H1 (cell line): ENCODE data around the gene ST14. TPM values are rescaled to one million over a fixed set of nuclear protein-coding genes. Genes with fewer than 3 reads are reported as not detected.

Experiments
- CTCF ChIA-PET: fragments of 300-600 bp; sonication (Branson Sonifier 250); formaldehyde crosslinking; loops from one replicate; lab custom pipeline; 2021; ENCODE audit not compliant: partially characterized antibody; lab: Charles Lee
- POLR2A ChIA-PET: fragments of 300-600 bp; sonication (Branson Sonifier 250); formaldehyde crosslinking; loops from one replicate; lab custom pipeline; 2021; ENCODE audit warnings: inconsistent platforms; ENCODE audit not compliant: partially characterized antibody; lab: Charles Lee
- DNase-seq, 2 experiments: peaks; one replicate each; pipeline versions ENCODE4 v3.0.0 to v3.0.0-alpha.2; 2010 to 2022; ENCODE audit warnings: low spot score in 2 of 2, low read depth in 1 of 2, mixed read lengths in 1 of 2
- FAIRE-seq: peaks from 2 replicates; lab custom pipeline; 2011; peaks lifted over from hg19 to GRCh38; lab: Jason Lieb, UNC
- H2AFZ ChIP-seq: 2 replicates; pipeline ENCODE4 v1.8.1; 2012; ENCODE audit warnings: low read length, inconsistent platforms
- H2AK5ac ChIP-seq: 2 replicates; pipeline ENCODE4 v1.6.1; 2013; ENCODE audit warnings: low read depth, low read length
- H2BK120ac ChIP-seq: replicated peaks from 2 replicates; pipeline ENCODE3; 2013; ENCODE audit warnings: low read depth, low read length, inconsistent platforms
- H2BK12ac ChIP-seq: 2 replicates; pipeline ENCODE4 v1.6.1; 2013; ENCODE audit warnings: low read depth, low read length
- H2BK15ac ChIP-seq: 2 replicates; pipeline ENCODE4 v1.6.1; 2013; ENCODE audit warnings: low read length
- H2BK20ac ChIP-seq: 2 replicates; pipeline ENCODE4 v1.6.1; 2013; ENCODE audit warnings: low read length
- H2BK5ac ChIP-seq: 2 replicates; pipeline ENCODE4 v1.6.1; 2013; ENCODE audit warnings: low read depth, low read length
- H3K14ac ChIP-seq: 2 replicates; pipeline ENCODE4 v1.6.1; 2013; ENCODE audit warnings: inconsistent platforms; ENCODE audit not compliant: insufficient read length
- H3K18ac ChIP-seq: 2 replicates; pipeline ENCODE4 v1.6.1; 2013; ENCODE audit warnings: low read length; ENCODE audit errors: extremely low read depth
- H3K23ac ChIP-seq: 2 replicates; pipeline ENCODE4 v1.6.1; 2013; ENCODE audit warnings: inconsistent platforms; ENCODE audit not compliant: insufficient read length
- H3K23me2 ChIP-seq: 2 replicates; pipeline ENCODE4 v1.6.1; 2013; ENCODE audit warnings: low read depth, low read length
- H3K27ac ChIP-seq: 2 replicates; pipeline ENCODE4 v1.6.1; 2011; ENCODE audit warnings: low read depth, low read length, inconsistent platforms
- H3K27me3 ChIP-seq, 4 experiments: replicated peaks in 1 of 4; 1 replicate in 1 of 4; 2 replicates in 3 of 4; pipeline versions ENCODE4 v1.6.1 to v1.8.1; 2011 to 2013; ENCODE audit warnings: low read length in 3 of 4, mild to moderate bottlenecking in 3 of 4, inconsistent platforms in 2 of 4, mixed read lengths in 2 of 4, moderate library complexity in 1 of 4; ENCODE audit not compliant: control insufficient read depth in 3 of 4, insufficient read depth in 3 of 4; ENCODE audit errors: extremely low read depth in 1 of 4
- H3K36me3 ChIP-seq, 4 experiments: 2 replicates each; pipeline versions ENCODE4 v1.6.1 to v1.8.1; 2011 to 2013; ENCODE audit warnings: mild to moderate bottlenecking in 4 of 4, low read length in 3 of 4, moderate library complexity in 2 of 4, control low read depth in 1 of 4, inconsistent platforms in 1 of 4; ENCODE audit not compliant: insufficient read depth in 4 of 4, control insufficient read depth in 2 of 4
- H3K4ac ChIP-seq: replicated peaks from 2 replicates; pipeline ENCODE3; 2013; ENCODE audit warnings: low read length, low read depth, mixed read lengths, inconsistent platforms; ENCODE audit not compliant: insufficient read length
- H3K4me1 ChIP-seq, 4 experiments: replicated peaks in 1 of 4; 1 replicate in 1 of 4; 2 replicates in 3 of 4; pipeline versions ENCODE4 v1.6.1 to v1.8.1; 2011 to 2013; ENCODE audit warnings: low read length in 3 of 4, inconsistent platforms in 2 of 4, mixed read lengths in 1 of 4; ENCODE audit not compliant: insufficient read depth in 4 of 4, control insufficient read depth in 3 of 4
- H3K4me2 ChIP-seq, 2 experiments: 2 replicates each; pipeline versions ENCODE4 v1.6.1 to v1.8.1; 2011 to 2013; ENCODE audit warnings: low read depth in 2 of 2, low read length in 2 of 2, control low read depth in 1 of 2, inconsistent platforms in 1 of 2, mild to moderate bottlenecking in 1 of 2; ENCODE audit not compliant: insufficient read depth in 1 of 2
- H3K4me3 ChIP-seq, 4 experiments: fragments of 200-600, 300-600 bp in 1 of 4; sonication (generic), shearing (Covaris generic), sonication (Bioruptor Twin) in 1 of 4; 2 replicates each; pipeline versions ENCODE4 v1.5.1 to v1.8.1; 2011 to 2016; ENCODE audit warnings: low read length in 4 of 4, low read depth in 3 of 4, control low read depth in 2 of 4, inconsistent platforms in 2 of 4, mild to moderate bottlenecking in 2 of 4, mixed read lengths in 1 of 4, moderate library complexity in 1 of 4; ENCODE audit not compliant: insufficient read depth in 2 of 4; ENCODE audit errors: extremely low read depth in 1 of 4
- H3K56ac ChIP-seq: replicated peaks from 2 replicates; pipeline ENCODE3; 2013; ENCODE audit warnings: low read depth, mild to moderate bottlenecking, mixed read lengths, low read length, inconsistent platforms; ENCODE audit not compliant: insufficient read length
- H3K79me1 ChIP-seq: 2 replicates; pipeline ENCODE4 v1.6.1; 2013; ENCODE audit warnings: low read depth, low read length, control low read depth
- H3K79me2 ChIP-seq, 2 experiments: 2 replicates each; pipeline versions ENCODE4 v1.6.1 to v1.8.1; 2012 to 2013; ENCODE audit warnings: low read length in 2 of 2, mild to moderate bottlenecking in 2 of 2, inconsistent platforms in 1 of 2; ENCODE audit not compliant: insufficient read depth in 2 of 2, control insufficient read depth in 1 of 2
- H3K9ac ChIP-seq, 4 experiments: replicated peaks in 1 of 4; 1 replicate in 1 of 4; 2 replicates in 3 of 4; pipeline versions ENCODE4 v1.6.1 to v1.8.1; 2011 to 2013; ENCODE audit warnings: low read depth in 3 of 4, low read length in 3 of 4, control low read depth in 2 of 4, mild to moderate bottlenecking in 2 of 4, moderate library complexity in 2 of 4, inconsistent platforms in 1 of 4; ENCODE audit errors: extremely low read depth in 1 of 4
- H3K9me3 ChIP-seq, 2 experiments: 2 replicates each; pipeline versions ENCODE4 v1.6.1 to v1.8.1; 2012 to 2013; ENCODE audit warnings: mild to moderate bottlenecking in 2 of 2, moderate library complexity in 2 of 2, control low read depth in 1 of 2, inconsistent platforms in 1 of 2, low read depth in 1 of 2, low read length in 1 of 2, mixed read lengths in 1 of 2; ENCODE audit not compliant: insufficient read depth in 2 of 2
- H4K20me1 ChIP-seq, 2 experiments: replicated peaks in 1 of 2; 2 replicates each; pipeline versions ENCODE3 to v1.8.1; 2011 to 2013; ENCODE audit warnings: inconsistent platforms in 2 of 2, low read length in 2 of 2, mild to moderate bottlenecking in 1 of 2; ENCODE audit not compliant: insufficient read depth in 2 of 2, control insufficient read depth in 1 of 2
- H4K5ac ChIP-seq: 2 replicates; pipeline ENCODE4 v1.6.1; 2013; ENCODE audit warnings: low read length, low read depth, mixed read lengths, inconsistent platforms; ENCODE audit not compliant: insufficient read length
- H4K8ac ChIP-seq: 2 replicates; pipeline ENCODE4 v1.8.0; 2013; ENCODE audit warnings: mild to moderate bottlenecking, moderate library complexity, low read length, inconsistent platforms; ENCODE audit not compliant: insufficient read depth; ENCODE audit errors: extremely low read depth
- H4K91ac ChIP-seq: replicated peaks from 2 replicates; pipeline ENCODE3; 2013; ENCODE audit warnings: low read length, mixed read lengths, inconsistent platforms; ENCODE audit not compliant: insufficient read length
- CBX5 ChIP-seq: fragments of 300-800, 300-1000 bp; sonication (generic); IDR thresholded peaks from 2 replicates; pipeline ENCODE4 v1.7.1; 2016; ENCODE audit warnings: antibody characterized with exemption, low read length, low read depth
- FOSL1 ChIP-seq: IDR thresholded peaks from 2 replicates; pipeline ENCODE4 v1.6.1; 2011; ENCODE audit warnings: mild to moderate bottlenecking, low read depth, low read length, moderate library complexity; ENCODE audit not compliant: insufficient read depth
- KDM1A ChIP-seq: fragments of 200-600, 300-600 bp; sonication (generic); IDR thresholded peaks from 2 replicates; pipeline ENCODE4 v1.7.1; 2016; ENCODE audit warnings: mild to moderate bottlenecking, low read length, borderline replicate concordance
- TEAD4 ChIP-seq: IDR thresholded peaks from 2 replicates; pipeline ENCODE4 v1.6.1; 2012; ENCODE audit warnings: low read depth, low read length, inconsistent platforms, mixed read lengths
- YY1 ChIP-seq: IDR thresholded peaks from 2 replicates; pipeline ENCODE4 v1.6.1; 2011; ENCODE audit warnings: low read depth, mild to moderate bottlenecking, low read length
- WGBS, 2 experiments: shearing (Covaris generic) in 1 of 2; methylation state at CpG; one replicate each; pipeline versions ENCODE4 v1.1.6 to v1.1.7; 2013 to 2015; ENCODE audit warnings: low lambda C conversion rate in 2 of 2, mixed read lengths in 2 of 2, inconsistent platforms in 1 of 2, low coverage in 1 of 2, missing lambda C conversion rate in 1 of 2; ENCODE audit not compliant: insufficient replicate concordance in 2 of 2, insufficient coverage in 1 of 2, insufficient read length in 1 of 2; ENCODE audit errors: extremely low coverage in 1 of 2, missing lambda C conversion rate in 1 of 2; 5-methylcytosine and 5-hydroxymethylcytosine counted together
- polyA plus RNA-seq, 7 experiments: library from polyadenylated mRNA; depleted of rRNA in 3 of 7; stranded (reverse) in 5 of 7; unstranded in 2 of 7; fragments of >200 nt in 5 of 7; fragments of 200-250 nt in 2 of 7; gene quantifications; 1 replicate in 5 of 7; 2 replicates in 1 of 7; 4 replicates in 1 of 7; pipeline versions ENCODE4 v1.2.1 to v1.2.3, GENCODE V29; 2011 to 2013; ENCODE audit warnings: missing spikeins in 2 of 7, mixed read lengths in 2 of 7
- total RNA-seq: library from RNA; stranded (reverse); fragmentation: NEBNext Ultra II Directional; extraction: Animal tissue kit (Norgen Biotek cat#: 25700); gene quantifications from 2 replicates; pipeline ENCODE4 v1.2.1, GENCODE V29; 2021
- TF ChIP-seq, protein P1 (sequence below): IDR thresholded peaks from 2 replicates; pipeline ENCODE4 v1.6.1; 2011; ENCODE audit warnings: low read length, improper control_type of control experiment

The ST14 gene
- total and polyA plus RNA-seq, 2 of the 8 experiments (the other 6 are each of a cell fraction or from before 2014, with no cell fraction given), result 22.4 to 24.9 TPM

DNA sequence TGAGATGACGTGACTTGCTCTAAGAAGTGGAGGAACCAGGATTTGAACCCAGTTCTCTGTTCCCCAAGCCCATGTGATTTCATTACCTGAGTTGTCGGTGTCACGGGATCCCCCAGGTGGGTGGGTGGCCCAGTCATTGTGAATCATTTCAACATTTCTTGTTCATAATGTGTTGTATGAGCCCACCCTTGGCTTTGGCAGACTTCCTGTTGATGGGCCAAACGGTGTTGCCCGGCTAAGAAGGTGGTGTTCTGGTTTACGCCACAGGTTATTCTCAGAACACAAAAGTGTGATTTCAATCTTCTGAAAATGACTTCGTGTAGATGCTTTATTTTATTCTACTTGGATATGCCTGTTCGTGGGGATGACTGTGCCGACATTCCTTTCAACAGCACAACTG, 21.6 kb upstream of the ST14 start:
- H2BK12ac ChIP-seq, result no peak overlapping the region
- no peak for FAIRE-seq

More for the DNA sequence above, 21.6 kb upstream of the ST14 start:
- Histone ChIP-seq H3K4me1 (no peaks in the 10 kb centered on the region), H3K4me3 (no peak overlapping the region), H3K14ac (no peak overlapping the region), H3K23me2 (no peaks in the 10 kb centered on the region), H2AFZ (no peak overlapping the region), H3K9ac (no peak overlapping the region), H3K36me3 (peaks cover 26 to 79% (median 46%) of the 10 kb centered on the region in 4 experiments), H4K20me1 (peaks cover 4 to 6% of the 10 kb centered on the region in 2 experiments), H2BK120ac (no peak overlapping the region), H3K9me3 (peaks cover 0 to 4% of the 10 kb centered on the region in 2 experiments; a peak in 2 of 4 replicates), H3K79me2 (no peaks in the 10 kb centered on the region), H3K27me3 (no peaks in the 10 kb centered on the region), H3K79me1 (peaks cover 8% of the 10 kb centered on the region; the same call in 1 of the 2 replicates), H2BK15ac (no peak overlapping the region), H3K27ac (no peak overlapping the region), H3K4ac (no peak overlapping the region), H2BK20ac (no peak overlapping the region), H4K5ac (no peak overlapping the region), H3K18ac (no peak overlapping the region), H3K23ac (no peak overlapping the region), H4K8ac (no peak overlapping the region), H3K4me2 (no peak overlapping the region), H4K91ac (no peak overlapping the region), H3K56ac (no peak overlapping the region), H2BK5ac (no peak overlapping the region), H2AK5ac (no peak overlapping the region)
- 93% methylated on average over 9 of the region's 9 CpGs; no CpG with 5 or more reads in 1 of the 2 experiments for WGBS, 2 experiments
- ChIA-PET CTCF (interaction anchor here (7.4 to 8.1 kb wide), 2 partner anchors 7 to 19 kb away, joined by 60 to 92 read pairs; no protein-coding TSS in a partner anchor), POLR2A (interaction anchor here (0.7 kb wide), 1 partner anchor 8 kb away, joined by 3 read pairs; no protein-coding TSS in a partner anchor)
- no peak for DNase-seq
- TF ChIP-seq FOSL1, result no peak
- no peak for TF ChIP-seq CBX5
- TF ChIP-seq TEAD4, result no peak
- no peak for TF ChIP-seq KDM1A
- TF ChIP-seq, protein P1, sequence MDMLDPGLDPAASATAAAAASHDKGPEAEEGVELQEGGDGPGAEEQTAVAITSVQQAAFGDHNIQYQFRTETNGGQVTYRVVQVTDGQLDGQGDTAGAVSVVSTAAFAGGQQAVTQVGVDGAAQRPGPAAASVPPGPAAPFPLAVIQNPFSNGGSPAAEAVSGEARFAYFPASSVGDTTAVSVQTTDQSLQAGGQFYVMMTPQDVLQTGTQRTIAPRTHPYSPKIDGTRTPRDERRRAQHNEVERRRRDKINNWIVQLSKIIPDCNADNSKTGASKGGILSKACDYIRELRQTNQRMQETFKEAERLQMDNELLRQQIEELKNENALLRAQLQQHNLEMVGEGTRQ, result no peak
- no peak for TF ChIP-seq YY1
